Measurements from ENCODE around the gene P2RX2.

DNA sequence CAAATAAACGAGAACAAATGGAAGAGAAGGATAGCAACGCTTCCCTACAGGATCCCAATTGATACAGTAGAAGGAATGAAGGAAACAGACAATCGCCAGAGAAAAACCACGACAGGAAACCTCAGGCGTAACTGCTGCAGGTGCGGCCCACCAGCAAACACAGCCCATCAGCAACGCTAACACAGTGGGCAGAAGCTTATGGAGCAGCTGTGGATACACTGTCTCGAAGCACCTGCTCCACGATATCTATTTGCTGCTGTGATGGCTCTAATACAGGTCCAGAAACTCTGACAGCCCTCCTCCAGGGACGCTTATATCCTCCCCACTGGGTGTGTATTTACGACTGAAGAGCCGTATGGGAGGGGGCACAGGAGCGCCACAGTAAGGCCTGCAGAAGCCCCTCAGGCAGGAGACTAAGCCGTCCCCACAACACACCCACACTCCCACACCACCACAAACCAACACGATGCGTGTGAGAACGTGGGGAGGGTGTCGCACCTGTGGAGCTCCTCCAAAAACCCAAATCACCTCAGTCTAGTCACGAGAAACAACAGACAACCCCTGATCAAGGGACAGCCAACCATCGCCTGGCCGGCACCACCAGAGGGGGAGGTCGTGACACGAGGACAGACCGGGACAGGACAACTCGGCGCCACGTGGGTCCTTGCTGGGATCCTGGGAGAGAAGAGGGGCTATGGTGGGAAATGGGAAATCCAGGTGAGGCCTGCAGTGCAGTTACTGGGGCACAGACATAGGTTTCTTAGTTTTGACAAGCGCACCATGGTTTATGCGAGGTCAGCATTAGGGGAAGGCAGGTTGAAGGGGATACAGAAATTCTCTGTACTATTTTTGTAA is 44.6 kb downstream of the P2RX2 start:
- TF ChIP-seq, protein P1, sequence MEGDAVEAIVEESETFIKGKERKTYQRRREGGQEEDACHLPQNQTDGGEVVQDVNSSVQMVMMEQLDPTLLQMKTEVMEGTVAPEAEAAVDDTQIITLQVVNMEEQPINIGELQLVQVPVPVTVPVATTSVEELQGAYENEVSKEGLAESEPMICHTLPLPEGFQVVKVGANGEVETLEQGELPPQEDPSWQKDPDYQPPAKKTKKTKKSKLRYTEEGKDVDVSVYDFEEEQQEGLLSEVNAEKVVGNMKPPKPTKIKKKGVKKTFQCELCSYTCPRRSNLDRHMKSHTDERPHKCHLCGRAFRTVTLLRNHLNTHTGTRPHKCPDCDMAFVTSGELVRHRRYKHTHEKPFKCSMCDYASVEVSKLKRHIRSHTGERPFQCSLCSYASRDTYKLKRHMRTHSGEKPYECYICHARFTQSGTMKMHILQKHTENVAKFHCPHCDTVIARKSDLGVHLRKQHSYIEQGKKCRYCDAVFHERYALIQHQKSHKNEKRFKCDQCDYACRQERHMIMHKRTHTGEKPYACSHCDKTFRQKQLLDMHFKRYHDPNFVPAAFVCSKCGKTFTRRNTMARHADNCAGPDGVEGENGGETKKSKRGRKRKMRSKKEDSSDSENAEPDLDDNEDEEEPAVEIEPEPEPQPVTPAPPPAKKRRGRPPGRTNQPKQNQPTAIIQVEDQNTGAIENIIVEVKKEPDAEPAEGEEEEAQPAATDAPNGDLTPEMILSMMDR (IDR thresholded peaks at IDR 0.05; ENCODE audit: low read depth, low read length, poor library complexity, severe bottlenecking) = no peak
- TF ChIP-seq EZH2phosphoT487 (IDR thresholded peaks at IDR 0.05; ENCODE audit: borderline replicate concordance, low read length) = no peak
